Loucy (cell line): ENCODE data around the gene BMP4.

Source experiments
- H2AFZ ChIP-seq: fragments of 200-600 bp; sonication (generic); 2 replicates; pipeline ENCODE4 v1.6.0; 2016; ENCODE audit warnings: antibody characterized with exemption, mild to moderate bottlenecking, low read length, moderate library complexity
- H3F3A ChIP-seq: fragments of 200-600 bp; 2 replicates; pipeline ENCODE4 v1.6.0; 2016; ENCODE audit warnings: antibody characterized with exemption, low read depth, mild to moderate bottlenecking
- H3K27me3 ChIP-seq: fragments of 200-600 bp; sonication (generic); 2 replicates; pipeline ENCODE4 v1.6.1; 2014; ENCODE audit warnings: low read length, mild to moderate bottlenecking; ENCODE audit not compliant: insufficient read depth, poor library complexity, severe bottlenecking
- H3K36me3 ChIP-seq: fragments of 200-600 bp; sonication (generic); 2 replicates; pipeline ENCODE4 v1.6.1; 2016; ENCODE audit warnings: low read length; ENCODE audit not compliant: insufficient read depth
- H3K4me1 ChIP-seq: fragments of 200-600 bp; sonication (generic); 2 replicates; pipeline ENCODE4 v1.5.1; 2014; ENCODE audit warnings: low read length, mild to moderate bottlenecking; ENCODE audit not compliant: insufficient read depth, poor library complexity, severe bottlenecking
- H3K4me2 ChIP-seq: fragments of 200-600 bp; sonication (generic); 2 replicates; pipeline ENCODE4 v1.6.0; 2014; ENCODE audit warnings: antibody characterized with exemption, low read length, low read depth, mild to moderate bottlenecking; ENCODE audit not compliant: poor library complexity, severe bottlenecking
- H3K4me3 ChIP-seq: fragments of 200-600 bp; sonication (generic); 2 replicates; pipeline ENCODE4 v1.5.1; 2014; ENCODE audit warnings: low read length, mild to moderate bottlenecking, mixed read lengths; ENCODE audit not compliant: poor library complexity, severe bottlenecking
- H3K79me2 ChIP-seq: fragments of 200-600 bp; sonication (generic); 2 replicates; pipeline ENCODE4 v1.6.1; 2014; ENCODE audit warnings: low read length; ENCODE audit not compliant: insufficient read depth
- H3K9ac ChIP-seq: fragments of 200-600 bp; sonication (generic); 2 replicates; pipeline ENCODE4 v1.6.0; 2014; ENCODE audit warnings: mild to moderate bottlenecking, low read depth, low read length, moderate library complexity; ENCODE audit not compliant: poor library complexity, severe bottlenecking
- H3K9me2 ChIP-seq: fragments of 200-600 bp; sonication (generic); replicated peaks from 2 replicates; pipeline ENCODE4 v1.6.1; 2016; ENCODE audit warnings: low read depth, low read length, mixed read lengths
- H3K9me3 ChIP-seq: fragments of 200-600 bp; sonication (generic); 2 replicates; pipeline ENCODE4 v1.6.1; 2014; ENCODE audit warnings: mild to moderate bottlenecking, antibody characterized with exemption, low read length, low read depth; ENCODE audit not compliant: insufficient read depth
- H4K20me1 ChIP-seq: fragments of 200-600 bp; sonication (generic); 2 replicates; pipeline ENCODE4 v1.6.0; 2014; ENCODE audit warnings: antibody characterized with exemption, low read length, mild to moderate bottlenecking; ENCODE audit not compliant: insufficient read depth, poor library complexity, severe bottlenecking
- EZH2phosphoT487 ChIP-seq: fragments of 200-600 bp; IDR thresholded peaks from 2 replicates; pipeline ENCODE4 v1.6.1; 2018; ENCODE audit warnings: antibody characterized with exemption, mild to moderate bottlenecking, moderate library complexity, borderline replicate concordance
- TF ChIP-seq, protein P1 (sequence below): fragments of 200-600 bp; sonication (generic); conservative IDR thresholded peaks from 2 replicates; pipeline ENCODE4 v1.5.1; 2014; ENCODE audit warnings: mild to moderate bottlenecking, antibody characterized with exemption, low read length

BMP4 gene

DNA sequence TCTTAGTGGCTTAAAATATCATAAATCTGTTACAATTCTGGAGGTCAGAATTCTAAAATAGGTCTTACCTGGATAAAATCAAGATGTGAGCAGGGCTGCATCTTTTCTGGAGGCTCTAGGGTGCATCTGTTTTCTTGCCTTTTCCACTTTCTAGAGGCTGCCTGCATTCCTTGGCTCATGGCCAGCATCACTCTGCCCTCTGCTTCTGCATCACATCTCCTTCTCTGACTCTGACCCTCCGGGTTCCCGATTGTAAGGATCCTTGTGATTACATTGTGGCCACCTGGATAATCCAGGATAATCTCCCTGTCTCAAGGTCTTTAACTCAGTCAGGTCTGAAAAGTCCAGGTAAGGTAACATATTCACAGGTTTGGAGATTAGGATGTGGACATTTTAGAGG, 11.0 kb upstream of the BMP4 start:
- no peaks in the 10 kb centered on the region for H4K20me1 ChIP-seq
- no peak for TF ChIP-seq EZH2phosphoT487
- TF ChIP-seq, protein P1, sequence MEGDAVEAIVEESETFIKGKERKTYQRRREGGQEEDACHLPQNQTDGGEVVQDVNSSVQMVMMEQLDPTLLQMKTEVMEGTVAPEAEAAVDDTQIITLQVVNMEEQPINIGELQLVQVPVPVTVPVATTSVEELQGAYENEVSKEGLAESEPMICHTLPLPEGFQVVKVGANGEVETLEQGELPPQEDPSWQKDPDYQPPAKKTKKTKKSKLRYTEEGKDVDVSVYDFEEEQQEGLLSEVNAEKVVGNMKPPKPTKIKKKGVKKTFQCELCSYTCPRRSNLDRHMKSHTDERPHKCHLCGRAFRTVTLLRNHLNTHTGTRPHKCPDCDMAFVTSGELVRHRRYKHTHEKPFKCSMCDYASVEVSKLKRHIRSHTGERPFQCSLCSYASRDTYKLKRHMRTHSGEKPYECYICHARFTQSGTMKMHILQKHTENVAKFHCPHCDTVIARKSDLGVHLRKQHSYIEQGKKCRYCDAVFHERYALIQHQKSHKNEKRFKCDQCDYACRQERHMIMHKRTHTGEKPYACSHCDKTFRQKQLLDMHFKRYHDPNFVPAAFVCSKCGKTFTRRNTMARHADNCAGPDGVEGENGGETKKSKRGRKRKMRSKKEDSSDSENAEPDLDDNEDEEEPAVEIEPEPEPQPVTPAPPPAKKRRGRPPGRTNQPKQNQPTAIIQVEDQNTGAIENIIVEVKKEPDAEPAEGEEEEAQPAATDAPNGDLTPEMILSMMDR = no peak
- H3K9me2 ChIP-seq = no peaks in the 10 kb centered on the region
- no peaks in the 10 kb centered on the region for H3K79me2 ChIP-seq
- H3K27me3 ChIP-seq = no peaks in the 10 kb centered on the region
- H3K4me2 ChIP-seq = no peak overlapping the region
- H3K9ac ChIP-seq = no peak overlapping the region
- H2AFZ ChIP-seq = no peak overlapping the region
- no peaks in the 10 kb centered on the region for H3K9me3 ChIP-seq
- no peaks in the 10 kb centered on the region for H3K4me1 ChIP-seq
- H3K36me3 ChIP-seq = no peaks in the 10 kb centered on the region
- no peaks in the 10 kb centered on the region for H3F3A ChIP-seq
- H3K4me3 ChIP-seq = no peak overlapping the region

DNA sequence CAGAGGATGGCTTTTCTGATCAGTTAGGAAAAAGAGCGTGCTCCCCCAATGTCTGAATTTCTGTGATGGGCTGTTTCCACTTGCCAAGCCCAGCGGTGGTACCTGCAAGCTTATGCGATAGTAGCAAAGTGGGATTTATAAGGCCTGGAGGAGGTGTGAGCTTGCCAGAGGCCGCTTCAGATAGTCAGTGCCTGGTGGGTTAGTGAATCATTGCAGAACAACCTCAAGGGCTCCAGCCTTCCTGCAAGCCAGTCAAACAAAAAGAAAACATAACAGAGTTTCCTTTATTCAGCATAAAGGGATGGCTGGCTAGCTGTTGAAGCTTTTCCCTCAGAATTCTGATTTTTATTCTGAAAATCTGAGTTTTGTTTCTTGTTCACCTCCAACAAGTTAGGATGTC, 7.6 kb upstream of the BMP4 start:
- TF ChIP-seq EZH2phosphoT487 = no peak
- TF ChIP-seq, protein P1 = no peak
- no peaks in the 10 kb centered on the region for H3F3A ChIP-seq
- no peak overlapping the region for H3K9ac ChIP-seq
- no peaks in the 10 kb centered on the region for H3K9me3 ChIP-seq
- H3K4me1 ChIP-seq = no peaks in the 10 kb centered on the region
- no peaks in the 10 kb centered on the region for H4K20me1 ChIP-seq
- H3K36me3 ChIP-seq = no peaks in the 10 kb centered on the region
- no peak overlapping the region for H2AFZ ChIP-seq
- no peaks in the 10 kb centered on the region for H3K79me2 ChIP-seq
- no peaks in the 10 kb centered on the region for H3K27me3 ChIP-seq
- no peak overlapping the region for H3K4me2 ChIP-seq
- no peaks in the 10 kb centered on the region for H3K9me2 ChIP-seq
- H3K4me3 ChIP-seq = no peak overlapping the region

DNA sequence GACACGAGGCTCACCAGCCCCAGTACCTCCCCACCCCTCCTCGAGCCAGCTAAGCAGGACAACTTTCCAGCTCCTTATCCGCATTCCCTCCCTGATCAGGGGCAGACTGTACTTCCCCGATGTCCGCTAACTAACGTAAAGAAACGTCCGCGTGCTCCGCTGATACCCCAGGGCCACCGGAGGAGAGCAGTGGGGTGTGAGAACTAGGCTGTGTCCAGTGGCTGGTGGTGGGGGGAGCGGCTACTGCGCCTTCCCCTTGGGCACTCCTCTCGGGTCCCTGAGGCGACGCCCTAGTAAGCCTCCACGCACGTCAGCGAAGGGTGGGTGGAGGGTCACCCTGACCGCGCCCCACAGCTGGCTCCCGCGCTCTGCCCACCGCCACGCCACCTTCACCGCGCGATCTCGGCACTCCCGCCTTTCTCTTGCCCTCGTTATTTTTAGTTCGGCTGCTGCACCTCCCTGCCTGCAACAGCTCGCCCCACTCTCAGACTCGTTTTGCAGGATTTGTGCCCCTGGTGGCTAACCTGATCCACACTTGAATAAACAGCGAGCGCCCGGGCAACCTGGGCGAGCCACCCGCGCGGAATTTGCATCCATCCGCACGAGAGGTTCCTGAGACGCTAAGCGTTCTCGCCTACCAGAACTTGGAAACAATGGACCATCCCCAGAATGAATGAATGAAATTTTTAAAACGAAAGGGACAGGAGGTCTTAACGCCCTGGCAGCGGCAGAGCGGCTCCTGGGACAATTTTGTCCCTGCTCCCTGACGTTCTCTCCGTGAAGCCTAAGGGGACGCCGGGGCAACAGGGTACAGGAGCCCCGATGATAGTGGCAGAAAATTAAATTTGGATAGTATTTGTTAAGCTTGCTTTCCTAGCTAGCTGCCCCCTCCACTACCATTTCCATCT, 6.9 kb upstream of the BMP4 start:
- H4K20me1 ChIP-seq = no peaks in the 10 kb centered on the region
- no peaks in the 10 kb centered on the region for H3K9me2 ChIP-seq
- H3K9me3 ChIP-seq = no peaks in the 10 kb centered on the region
- H3K36me3 ChIP-seq = no peaks in the 10 kb centered on the region
- H3K4me1 ChIP-seq = no peaks in the 10 kb centered on the region
- no peaks in the 10 kb centered on the region for H3K79me2 ChIP-seq
- H3K4me3 ChIP-seq = no peak overlapping the region
- no peaks in the 10 kb centered on the region for H3K27me3 ChIP-seq
- TF ChIP-seq EZH2phosphoT487 = no peak
- TF ChIP-seq, protein P1 = no peak
- H3K4me2 ChIP-seq = no peak overlapping the region
- H3F3A ChIP-seq = no peaks in the 10 kb centered on the region
- H3K9ac ChIP-seq = no peak overlapping the region
- no peak overlapping the region for H2AFZ ChIP-seq
